ENCODE results near the gene SPDEF. TPM values are rescaled to one million over a fixed set of nuclear protein-coding genes. Genes with fewer than 3 reads are reported as not detected.
A peak's percentile ranks its signal among the peaks of the same experiment; 100 is the strongest.

Gene SPDEF
- total and polyA plus RNA-seq, 2 of the 13 experiments (the other 11 are each of a cell fraction or from before 2014, with no cell fraction given), result not detected

DNA sequence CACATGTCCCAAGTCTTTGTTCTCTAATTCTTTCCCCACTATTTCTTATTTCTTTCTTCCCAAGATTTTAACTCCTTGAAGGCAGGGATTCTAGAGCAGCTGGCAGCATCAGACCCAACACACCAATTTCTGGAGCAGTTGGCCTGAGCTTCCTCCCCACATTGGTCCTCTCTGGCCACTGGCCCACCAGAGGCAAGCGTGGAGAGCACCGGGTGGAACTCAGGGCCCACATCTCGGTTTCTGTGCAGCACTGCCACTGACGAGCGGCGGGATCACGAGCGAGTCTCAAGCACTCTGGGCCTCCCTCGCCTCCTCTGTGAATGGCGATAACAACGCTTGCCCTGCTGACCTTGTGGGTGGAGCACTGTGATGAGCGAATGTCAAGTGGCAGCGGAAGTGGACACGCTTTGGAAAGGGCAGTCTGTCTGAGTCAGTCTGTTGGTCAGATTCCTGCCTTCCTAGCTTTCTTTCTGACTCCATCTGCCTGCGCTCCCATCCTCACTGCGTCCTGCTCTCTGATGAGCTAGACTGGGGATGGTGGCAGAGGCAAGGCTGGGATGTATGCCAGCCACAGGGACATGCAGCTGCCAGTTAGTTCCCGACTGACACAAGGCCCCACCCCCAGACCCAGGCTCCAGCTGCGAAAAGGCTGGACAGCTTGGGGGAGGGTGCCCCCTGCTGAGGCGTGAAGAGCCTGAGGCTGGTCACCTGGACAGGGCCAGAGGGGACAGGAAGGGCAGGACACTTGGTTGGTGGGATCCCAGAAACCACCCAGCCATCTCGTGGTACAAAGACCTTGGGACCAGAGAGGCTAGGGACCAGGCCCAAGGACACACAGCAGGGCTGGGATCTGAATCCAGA is 4.5 kb upstream of the SPDEF start (continued):
- TF ChIP-seq, protein P1, sequence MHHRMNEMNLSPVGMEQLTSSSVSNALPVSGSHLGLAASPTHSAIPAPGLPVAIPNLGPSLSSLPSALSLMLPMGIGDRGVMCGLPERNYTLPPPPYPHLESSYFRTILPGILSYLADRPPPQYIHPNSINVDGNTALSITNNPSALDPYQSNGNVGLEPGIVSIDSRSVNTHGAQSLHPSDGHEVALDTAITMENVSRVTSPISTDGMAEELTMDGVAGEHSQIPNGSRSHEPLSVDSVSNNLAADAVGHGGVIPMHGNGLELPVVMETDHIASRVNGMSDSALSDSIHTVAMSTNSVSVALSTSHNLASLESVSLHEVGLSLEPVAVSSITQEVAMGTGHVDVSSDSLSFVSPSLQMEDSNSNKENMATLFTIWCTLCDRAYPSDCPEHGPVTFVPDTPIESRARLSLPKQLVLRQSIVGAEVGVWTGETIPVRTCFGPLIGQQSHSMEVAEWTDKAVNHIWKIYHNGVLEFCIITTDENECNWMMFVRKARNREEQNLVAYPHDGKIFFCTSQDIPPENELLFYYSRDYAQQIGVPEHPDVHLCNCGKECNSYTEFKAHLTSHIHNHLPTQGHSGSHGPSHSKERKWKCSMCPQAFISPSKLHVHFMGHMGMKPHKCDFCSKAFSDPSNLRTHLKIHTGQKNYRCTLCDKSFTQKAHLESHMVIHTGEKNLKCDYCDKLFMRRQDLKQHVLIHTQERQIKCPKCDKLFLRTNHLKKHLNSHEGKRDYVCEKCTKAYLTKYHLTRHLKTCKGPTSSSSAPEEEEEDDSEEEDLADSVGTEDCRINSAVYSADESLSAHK (CRISPR knock-in tag; IDR thresholded peaks at IDR 0.05; ENCODE audit: borderline replicate concordance), result no peak
- TF ChIP-seq, protein P2, sequence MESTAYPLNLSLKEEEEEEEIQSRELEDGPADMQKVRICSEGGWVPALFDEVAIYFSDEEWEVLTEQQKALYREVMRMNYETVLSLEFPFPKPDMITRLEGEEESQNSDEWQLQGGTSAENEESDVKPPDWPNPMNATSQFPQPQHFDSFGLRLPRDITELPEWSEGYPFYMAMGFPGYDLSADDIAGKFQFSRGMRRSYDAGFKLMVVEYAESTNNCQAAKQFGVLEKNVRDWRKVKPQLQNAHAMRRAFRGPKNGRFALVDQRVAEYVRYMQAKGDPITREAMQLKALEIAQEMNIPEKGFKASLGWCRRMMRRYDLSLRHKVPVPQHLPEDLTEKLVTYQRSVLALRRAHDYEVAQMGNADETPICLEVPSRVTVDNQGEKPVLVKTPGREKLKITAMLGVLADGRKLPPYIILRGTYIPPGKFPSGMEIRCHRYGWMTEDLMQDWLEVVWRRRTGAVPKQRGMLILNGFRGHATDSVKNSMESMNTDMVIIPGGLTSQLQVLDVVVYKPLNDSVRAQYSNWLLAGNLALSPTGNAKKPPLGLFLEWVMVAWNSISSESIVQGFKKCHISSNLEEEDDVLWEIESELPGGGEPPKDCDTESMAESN (CRISPR knock-in tag; conservative IDR thresholded peaks at IDR 0.05), result no peak
- no peak for TF ChIP-seq JARID2 (CRISPR knock-in tag; IDR thresholded peaks at IDR 0.05; ENCODE audit: insufficient replicate concordance)
- TF ChIP-seq FOXK1 (CRISPR knock-in tag; IDR thresholded peaks at IDR 0.05; ENCODE audit: borderline replicate concordance, low read depth), result no peak
- TF ChIP-seq, protein P3, sequence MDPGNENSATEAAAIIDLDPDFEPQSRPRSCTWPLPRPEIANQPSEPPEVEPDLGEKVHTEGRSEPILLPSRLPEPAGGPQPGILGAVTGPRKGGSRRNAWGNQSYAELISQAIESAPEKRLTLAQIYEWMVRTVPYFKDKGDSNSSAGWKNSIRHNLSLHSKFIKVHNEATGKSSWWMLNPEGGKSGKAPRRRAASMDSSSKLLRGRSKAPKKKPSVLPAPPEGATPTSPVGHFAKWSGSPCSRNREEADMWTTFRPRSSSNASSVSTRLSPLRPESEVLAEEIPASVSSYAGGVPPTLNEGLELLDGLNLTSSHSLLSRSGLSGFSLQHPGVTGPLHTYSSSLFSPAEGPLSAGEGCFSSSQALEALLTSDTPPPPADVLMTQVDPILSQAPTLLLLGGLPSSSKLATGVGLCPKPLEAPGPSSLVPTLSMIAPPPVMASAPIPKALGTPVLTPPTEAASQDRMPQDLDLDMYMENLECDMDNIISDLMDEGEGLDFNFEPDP (CRISPR knock-in tag; conservative IDR thresholded peaks at IDR 0.05), result no peak
- TF ChIP-seq ZNF549 (CRISPR knock-in tag; IDR thresholded peaks at IDR 0.05), result no peak
- TF ChIP-seq HNRNPL (IDR thresholded peaks at IDR 0.05; ENCODE audit: low read depth, low read length), result peak; percentile 80
- TF ChIP-seq ZNF746 (CRISPR knock-in tag; IDR thresholded peaks at IDR 0.05), result no peak
- peak; percentile 67; the same call in 1 of the 2 replicates for TF ChIP-seq NFKBIZ (CRISPR knock-in tag; IDR thresholded peaks at IDR 0.05)
- TF ChIP-seq, protein P4, sequence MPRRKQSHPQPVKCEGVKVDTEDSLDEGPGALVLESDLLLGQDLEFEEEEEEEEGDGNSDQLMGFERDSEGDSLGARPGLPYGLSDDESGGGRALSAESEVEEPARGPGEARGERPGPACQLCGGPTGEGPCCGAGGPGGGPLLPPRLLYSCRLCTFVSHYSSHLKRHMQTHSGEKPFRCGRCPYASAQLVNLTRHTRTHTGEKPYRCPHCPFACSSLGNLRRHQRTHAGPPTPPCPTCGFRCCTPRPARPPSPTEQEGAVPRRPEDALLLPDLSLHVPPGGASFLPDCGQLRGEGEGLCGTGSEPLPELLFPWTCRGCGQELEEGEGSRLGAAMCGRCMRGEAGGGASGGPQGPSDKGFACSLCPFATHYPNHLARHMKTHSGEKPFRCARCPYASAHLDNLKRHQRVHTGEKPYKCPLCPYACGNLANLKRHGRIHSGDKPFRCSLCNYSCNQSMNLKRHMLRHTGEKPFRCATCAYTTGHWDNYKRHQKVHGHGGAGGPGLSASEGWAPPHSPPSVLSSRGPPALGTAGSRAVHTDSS (CRISPR knock-in tag; conservative IDR thresholded peaks at IDR 0.05), result no peak
- no peak for TF ChIP-seq ZNF234 (CRISPR knock-in tag; conservative IDR thresholded peaks at IDR 0.05)
- TF ChIP-seq, protein P5, sequence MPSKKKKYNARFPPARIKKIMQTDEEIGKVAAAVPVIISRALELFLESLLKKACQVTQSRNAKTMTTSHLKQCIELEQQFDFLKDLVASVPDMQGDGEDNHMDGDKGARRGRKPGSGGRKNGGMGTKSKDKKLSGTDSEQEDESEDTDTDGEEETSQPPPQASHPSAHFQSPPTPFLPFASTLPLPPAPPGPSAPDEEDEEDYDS (CRISPR knock-in tag; IDR thresholded peaks at IDR 0.05), result 0 out of 2 replicates have a peak, but pooled peaks have one; percentile 40
- 0 out of 2 replicates have a peak, but pooled peaks have one; percentile 31 for TF ChIP-seq PHF8 (CRISPR knock-in tag; IDR thresholded peaks at IDR 0.05)
- TF ChIP-seq, protein P6, sequence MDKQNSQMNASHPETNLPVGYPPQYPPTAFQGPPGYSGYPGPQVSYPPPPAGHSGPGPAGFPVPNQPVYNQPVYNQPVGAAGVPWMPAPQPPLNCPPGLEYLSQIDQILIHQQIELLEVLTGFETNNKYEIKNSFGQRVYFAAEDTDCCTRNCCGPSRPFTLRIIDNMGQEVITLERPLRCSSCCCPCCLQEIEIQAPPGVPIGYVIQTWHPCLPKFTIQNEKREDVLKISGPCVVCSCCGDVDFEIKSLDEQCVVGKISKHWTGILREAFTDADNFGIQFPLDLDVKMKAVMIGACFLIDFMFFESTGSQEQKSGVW (CRISPR knock-in tag; IDR thresholded peaks at IDR 0.05; ENCODE audit: borderline replicate concordance), result no peak
- TF ChIP-seq, protein P7, sequence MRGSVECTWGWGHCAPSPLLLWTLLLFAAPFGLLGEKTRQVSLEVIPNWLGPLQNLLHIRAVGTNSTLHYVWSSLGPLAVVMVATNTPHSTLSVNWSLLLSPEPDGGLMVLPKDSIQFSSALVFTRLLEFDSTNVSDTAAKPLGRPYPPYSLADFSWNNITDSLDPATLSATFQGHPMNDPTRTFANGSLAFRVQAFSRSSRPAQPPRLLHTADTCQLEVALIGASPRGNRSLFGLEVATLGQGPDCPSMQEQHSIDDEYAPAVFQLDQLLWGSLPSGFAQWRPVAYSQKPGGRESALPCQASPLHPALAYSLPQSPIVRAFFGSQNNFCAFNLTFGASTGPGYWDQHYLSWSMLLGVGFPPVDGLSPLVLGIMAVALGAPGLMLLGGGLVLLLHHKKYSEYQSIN (CRISPR knock-in tag; IDR thresholded peaks at IDR 0.05; ENCODE audit: borderline replicate concordance), result no peak

All from HepG2 (cell line).